ENCODE results near the gene KRTCAP3.

DNA sequence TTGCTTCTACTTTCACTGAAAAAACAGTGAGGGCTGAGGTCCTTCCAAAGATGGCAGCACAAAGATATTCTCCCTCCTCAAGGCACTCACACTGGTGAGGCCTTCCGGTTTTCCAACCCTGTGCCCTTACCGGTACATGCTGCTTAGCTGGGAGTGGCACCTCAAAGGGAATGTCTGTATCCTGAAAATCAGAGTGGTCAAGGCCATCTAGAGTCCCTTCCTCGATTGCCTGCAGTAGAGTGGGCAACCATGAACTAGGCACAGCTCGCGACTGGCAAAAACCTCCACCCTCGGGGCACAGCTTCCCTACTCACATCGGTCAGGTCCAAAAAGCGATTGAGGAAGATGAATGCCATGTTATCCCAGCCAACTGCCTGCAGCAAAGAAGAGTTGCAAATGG, 3.4 kb downstream of the KRTCAP3 start:
- TF ChIP-seq, protein P1, sequence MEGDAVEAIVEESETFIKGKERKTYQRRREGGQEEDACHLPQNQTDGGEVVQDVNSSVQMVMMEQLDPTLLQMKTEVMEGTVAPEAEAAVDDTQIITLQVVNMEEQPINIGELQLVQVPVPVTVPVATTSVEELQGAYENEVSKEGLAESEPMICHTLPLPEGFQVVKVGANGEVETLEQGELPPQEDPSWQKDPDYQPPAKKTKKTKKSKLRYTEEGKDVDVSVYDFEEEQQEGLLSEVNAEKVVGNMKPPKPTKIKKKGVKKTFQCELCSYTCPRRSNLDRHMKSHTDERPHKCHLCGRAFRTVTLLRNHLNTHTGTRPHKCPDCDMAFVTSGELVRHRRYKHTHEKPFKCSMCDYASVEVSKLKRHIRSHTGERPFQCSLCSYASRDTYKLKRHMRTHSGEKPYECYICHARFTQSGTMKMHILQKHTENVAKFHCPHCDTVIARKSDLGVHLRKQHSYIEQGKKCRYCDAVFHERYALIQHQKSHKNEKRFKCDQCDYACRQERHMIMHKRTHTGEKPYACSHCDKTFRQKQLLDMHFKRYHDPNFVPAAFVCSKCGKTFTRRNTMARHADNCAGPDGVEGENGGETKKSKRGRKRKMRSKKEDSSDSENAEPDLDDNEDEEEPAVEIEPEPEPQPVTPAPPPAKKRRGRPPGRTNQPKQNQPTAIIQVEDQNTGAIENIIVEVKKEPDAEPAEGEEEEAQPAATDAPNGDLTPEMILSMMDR (optimal IDR thresholded peaks at IDR 0.05 in 1 of 3, IDR thresholded peaks at IDR 0.05 in 1 of 3, conservative IDR thresholded peaks at IDR 0.05 in 1 of 3; ENCODE audit: extremely low read depth in 1 of 3, insufficient read depth in 2 of 3, low read length in 3 of 3): no peak
- TF ChIP-seq EZH2 (IDR thresholded peaks at IDR 0.05; ENCODE audit: low read length): no peak

Measured in keratinocyte (primary cell).